ENCODE data around the gene IPO13.

The IPO13 gene

GRCh38 chr1:44013949-44014348 lies 67.2 kb downstream of the IPO13 start:
- DNase-seq = no peak

- DNase-seq = no peak
Measured at GRCh38 chr1:44014365-44015104, 67.8 kb downstream of the IPO13 start.

DNA sequence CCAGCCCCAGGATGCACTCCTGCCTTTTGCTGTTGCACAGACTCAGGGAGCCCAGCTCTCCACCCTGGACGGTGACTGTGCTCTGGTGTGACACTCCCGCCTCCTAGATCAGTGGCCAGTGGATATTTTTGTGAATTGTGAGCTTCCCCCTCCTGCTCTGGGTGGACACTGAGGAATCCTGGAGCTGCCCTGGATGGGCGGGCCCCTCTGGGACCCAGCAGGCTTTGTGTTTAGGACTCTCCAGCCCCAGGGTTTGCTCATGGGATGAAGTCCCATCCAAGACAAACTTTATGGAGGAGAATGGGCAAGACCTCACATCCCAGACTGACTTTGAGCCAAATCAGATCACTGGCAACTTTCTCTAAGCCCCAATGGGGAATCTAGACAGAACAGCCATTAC lies 68.5 kb downstream of the IPO13 start:
- DNase-seq = no peak

DNA sequence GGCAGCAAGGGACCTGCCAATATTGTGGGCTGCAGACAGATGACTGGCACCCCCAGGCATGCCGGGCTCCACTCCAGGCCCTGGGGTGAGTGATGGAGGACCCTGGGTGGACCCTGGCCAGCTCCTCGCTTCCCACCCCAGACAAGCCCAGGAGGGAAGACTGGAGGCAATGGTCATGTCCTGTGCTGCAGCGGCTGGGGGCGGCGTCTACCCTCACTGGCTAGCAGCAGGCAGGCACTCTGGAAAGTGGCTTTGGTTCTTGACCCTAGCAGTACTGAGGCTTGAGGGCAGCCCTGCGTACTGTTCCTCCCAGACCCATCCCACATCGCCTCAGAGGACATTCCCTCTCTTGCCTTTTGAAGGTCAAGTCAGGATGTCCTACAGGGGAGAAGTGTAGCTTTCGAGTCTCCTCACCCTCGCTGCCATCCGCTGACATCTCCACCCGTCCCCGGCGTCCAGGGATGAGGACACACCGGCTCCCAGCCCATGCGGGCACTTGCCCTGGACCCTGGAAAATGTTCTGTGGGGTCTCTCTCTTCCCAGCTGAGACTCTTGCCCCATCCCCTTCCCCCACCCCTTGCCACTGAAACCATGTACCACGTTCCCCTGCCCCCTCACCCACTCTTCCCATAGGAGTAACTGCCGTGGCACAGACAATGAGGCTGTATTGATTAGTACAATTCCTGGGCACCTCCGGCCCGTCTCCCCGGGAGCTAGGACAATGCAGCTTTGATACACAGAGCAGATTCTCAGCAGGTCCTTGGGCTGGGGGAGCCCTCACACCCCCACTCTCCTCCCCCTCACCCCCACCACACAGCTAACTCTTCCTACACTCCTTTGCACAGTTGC lies 69.5 kb downstream of the IPO13 start:
- no peak for DNase-seq

GRCh38 chr1:44016890-44017400 lies 70.2 kb downstream of the IPO13 start:
- DNase-seq = peak; percentile 8
